NOMO-1 treated with DMSO at 0.1 percent for 48 hours (cell line): ENCODE results near the gene EDAR.

Source experiments
- DNase-seq: peaks from one replicate; lab custom pipeline; 2025; ENCODE audit not compliant: unreplicated experiment; lab: John Stamatoyannopoulos, UW

The EDAR gene

GRCh38 chr2:108926561-108927380 lies 62.2 kb downstream of the EDAR start:
- DNase-seq, result no peak

GRCh38 chr2:108925735-108926134 lies 63.3 kb downstream of the EDAR start:
- no peak for DNase-seq

GRCh38 chr2:108925286-108925685 lies 63.7 kb downstream of the EDAR start:
- no peak for DNase-seq

GRCh38 chr2:108924580-108925251 lies 64.3 kb downstream of the EDAR start:
- no peak for DNase-seq

GRCh38 chr2:108923736-108924579 lies 65.1 kb downstream of the EDAR start:
- no peak for DNase-seq

GRCh38 chr2:108923019-108923700 lies 65.9 kb downstream of the EDAR start:
- DNase-seq, result no peak

GRCh38 chr2:108922141-108922915 lies 66.7 kb downstream of the EDAR start:
- no peak for DNase-seq

GRCh38 chr2:108921096-108922030 lies 67.7 kb downstream of the EDAR start:
- no peak for DNase-seq

- DNase-seq, result no peak
Measured at GRCh38 chr2:108920686-108921085, 68.3 kb downstream of the EDAR start.

- DNase-seq, result no peak
Measured at GRCh38 chr2:108919571-108920373, 69.2 kb downstream of the EDAR start.

- no peak for DNase-seq
Measured at GRCh38 chr2:108918941-108919341, 70.1 kb downstream of the EDAR start.

- no peak for DNase-seq
Measured at GRCh38 chr2:108918156-108918874, 70.7 kb downstream of the EDAR start.

- DNase-seq, result no peak
Measured at GRCh38 chr2:108917526-108917925, 71.5 kb downstream of the EDAR start.

GRCh38 chr2:108916796-108917421 lies 72.1 kb downstream of the EDAR start:
- no peak for DNase-seq

- no peak for DNase-seq
Measured at GRCh38 chr2:108916122-108916795, 72.8 kb downstream of the EDAR start.

GRCh38 chr2:108912629-108912902 lies 76.5 kb downstream of the EDAR start:
- DNase-seq, result no peak
